ENCODE measurements around the gene ANKH.
"Not testable (repeated sequence)": the region's sequence is repeated elsewhere in the genome, so short reads cannot be mapped to it uniquely, and the experiment has no call there.

Gene ANKH

GRCh38 chr5:14849516-14850294, 21.9 kb downstream of the ANKH start:
- H3K36me3 ChIP-seq (ENCODE audit: insufficient read depth, insufficient read length, low read length): no peaks in the 10 kb centered on the region
- no peak for DNase-seq (ENCODE audit: low read depth, low spot score)

GRCh38 chr5:14848942-14849341, 22.6 kb downstream of the ANKH start:
- not testable (repeated sequence) for H3K4me3 ChIP-seq (ENCODE audit: insufficient read length, low read depth); H3K36me3 ChIP-seq (ENCODE audit: insufficient read depth, insufficient read length, low read length); H3K4me1 ChIP-seq (ENCODE audit: insufficient read depth, insufficient read length); H3K9ac ChIP-seq (ENCODE audit: insufficient read length, low read depth); H3K27me3 ChIP-seq (ENCODE audit: insufficient read depth, insufficient read length); H3K9me3 ChIP-seq (ENCODE audit: insufficient read depth, low read length); DNase-seq (ENCODE audit: low read depth, low spot score)

More at GRCh38 chr5:14849516-14850294, 21.9 kb downstream of the ANKH start:
- no peaks in the 10 kb centered on the region for H3K4me1 ChIP-seq (ENCODE audit: insufficient read depth, insufficient read length)
- H3K4me3 ChIP-seq (ENCODE audit: insufficient read length, low read depth): no peak overlapping the region
- H3K9ac ChIP-seq (ENCODE audit: insufficient read length, low read depth): no peak overlapping the region
- TF ChIP-seq YY1 (IDR thresholded peaks at IDR 0.05; ENCODE audit: insufficient read depth, insufficient read length): no peak
- TF ChIP-seq ZNF274 (IDR thresholded peaks at IDR 0.05; ENCODE audit: low read depth, low read length): no peak
- no peak for TF ChIP-seq SUZ12 (IDR thresholded peaks at IDR 0.05; ENCODE audit: extremely low read depth, insufficient read depth, insufficient read length)
- H3K9me3 ChIP-seq (ENCODE audit: insufficient read depth, low read length): no peaks in the 10 kb centered on the region
- no peaks in the 10 kb centered on the region for H3K27me3 ChIP-seq (ENCODE audit: insufficient read depth, insufficient read length)

GRCh38 chr5:14848385-14848784, 23.2 kb downstream of the ANKH start:
- DNase-seq (ENCODE audit: low read depth, low spot score): no peak
- Histone ChIP-seq H3K9me3 (ENCODE audit: insufficient read depth, low read length) (no peaks in the 10 kb centered on the region), H3K36me3 (ENCODE audit: insufficient read depth, insufficient read length, low read length) (no peaks in the 10 kb centered on the region), H3K27me3 (ENCODE audit: insufficient read depth, insufficient read length) (no peaks in the 10 kb centered on the region), H3K4me1 (ENCODE audit: insufficient read depth, insufficient read length) (no peaks in the 10 kb centered on the region), H3K4me3 (ENCODE audit: insufficient read length, low read depth) (no peak overlapping the region), H3K9ac (ENCODE audit: insufficient read length, low read depth) (no peak overlapping the region)
- no peak for TF ChIP-seq ZNF274 (IDR thresholded peaks at IDR 0.05; ENCODE audit: low read depth, low read length)
- TF ChIP-seq YY1 (IDR thresholded peaks at IDR 0.05; ENCODE audit: insufficient read depth, insufficient read length): no peak
- no peak for TF ChIP-seq SUZ12 (IDR thresholded peaks at IDR 0.05; ENCODE audit: extremely low read depth, insufficient read depth, insufficient read length)

- TF ChIP-seq SUZ12 (IDR thresholded peaks at IDR 0.05; ENCODE audit: extremely low read depth, insufficient read depth, insufficient read length) (no peak), ZNF274 (IDR thresholded peaks at IDR 0.05; ENCODE audit: low read depth, low read length) (no peak), YY1 (IDR thresholded peaks at IDR 0.05; ENCODE audit: insufficient read depth, insufficient read length) (no peak)
- no peaks in the 10 kb centered on the region for H3K9me3 ChIP-seq (ENCODE audit: insufficient read depth, low read length)
- no peaks in the 10 kb centered on the region for H3K27me3 ChIP-seq (ENCODE audit: insufficient read depth, insufficient read length)
- no peak for DNase-seq (ENCODE audit: low read depth, low spot score)
- H3K4me3 ChIP-seq (ENCODE audit: insufficient read length, low read depth): no peak overlapping the region
- H3K4me1 ChIP-seq (ENCODE audit: insufficient read depth, insufficient read length): no peaks in the 10 kb centered on the region
- H3K36me3 ChIP-seq (ENCODE audit: insufficient read depth, insufficient read length, low read length): no peaks in the 10 kb centered on the region
- H3K9ac ChIP-seq (ENCODE audit: insufficient read length, low read depth): no peak overlapping the region
These were observed 24.1 kb downstream of the ANKH start for GRCh38 chr5:14847471-14847870.

- no peak overlapping the region for H3K4me3 ChIP-seq (ENCODE audit: insufficient read length, low read depth)
- no peaks in the 10 kb centered on the region for H3K9me3 ChIP-seq (ENCODE audit: insufficient read depth, low read length)
- DNase-seq (ENCODE audit: low read depth, low spot score): no peak
- no peaks in the 10 kb centered on the region for H3K36me3 ChIP-seq (ENCODE audit: insufficient read depth, insufficient read length, low read length)
- TF ChIP-seq YY1 (IDR thresholded peaks at IDR 0.05; ENCODE audit: insufficient read depth, insufficient read length) (no peak), SUZ12 (IDR thresholded peaks at IDR 0.05; ENCODE audit: extremely low read depth, insufficient read depth, insufficient read length) (no peak), ZNF274 (IDR thresholded peaks at IDR 0.05; ENCODE audit: low read depth, low read length) (no peak)
- H3K27me3 ChIP-seq (ENCODE audit: insufficient read depth, insufficient read length): no peaks in the 10 kb centered on the region
- H3K9ac ChIP-seq (ENCODE audit: insufficient read length, low read depth): no peak overlapping the region
- no peaks in the 10 kb centered on the region for H3K4me1 ChIP-seq (ENCODE audit: insufficient read depth, insufficient read length)
These were observed 29.5 kb downstream of the ANKH start for GRCh38 chr5:14842117-14842516.

DNA sequence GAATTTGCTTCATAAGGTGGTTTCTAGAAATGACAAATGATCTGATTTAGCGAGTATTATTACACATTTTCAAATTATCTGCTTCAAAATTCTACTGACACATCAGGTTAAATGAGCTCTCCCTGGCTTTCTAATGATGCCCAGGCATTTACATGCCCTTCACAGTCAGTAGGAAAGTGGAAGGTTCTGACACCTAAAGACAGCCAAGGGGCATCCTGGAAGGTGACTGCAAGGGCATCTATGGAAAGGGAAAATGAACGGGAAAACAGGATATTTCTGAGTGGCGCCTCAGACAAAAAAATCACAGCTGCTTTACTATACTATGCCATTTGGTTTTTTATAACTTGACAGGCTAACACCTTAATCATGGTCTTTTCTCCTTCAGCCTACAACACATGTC, 31.0 kb downstream of the ANKH start:
- no peak for DNase-seq (ENCODE audit: low read depth, low spot score)
- Histone ChIP-seq H3K9me3 (ENCODE audit: insufficient read depth, low read length) (no peaks in the 10 kb centered on the region), H3K9ac (ENCODE audit: insufficient read length, low read depth) (no peak overlapping the region), H3K4me1 (ENCODE audit: insufficient read depth, insufficient read length) (no peaks in the 10 kb centered on the region), H3K36me3 (ENCODE audit: insufficient read depth, insufficient read length, low read length) (no peaks in the 10 kb centered on the region), H3K4me3 (ENCODE audit: insufficient read length, low read depth) (no peak overlapping the region), H3K27me3 (ENCODE audit: insufficient read depth, insufficient read length) (no peaks in the 10 kb centered on the region)
- TF ChIP-seq ZNF274 (IDR thresholded peaks at IDR 0.05; ENCODE audit: low read depth, low read length): no peak
- no peak for TF ChIP-seq SUZ12 (IDR thresholded peaks at IDR 0.05; ENCODE audit: extremely low read depth, insufficient read depth, insufficient read length)
- no peak for TF ChIP-seq YY1 (IDR thresholded peaks at IDR 0.05; ENCODE audit: insufficient read depth, insufficient read length)

DNA sequence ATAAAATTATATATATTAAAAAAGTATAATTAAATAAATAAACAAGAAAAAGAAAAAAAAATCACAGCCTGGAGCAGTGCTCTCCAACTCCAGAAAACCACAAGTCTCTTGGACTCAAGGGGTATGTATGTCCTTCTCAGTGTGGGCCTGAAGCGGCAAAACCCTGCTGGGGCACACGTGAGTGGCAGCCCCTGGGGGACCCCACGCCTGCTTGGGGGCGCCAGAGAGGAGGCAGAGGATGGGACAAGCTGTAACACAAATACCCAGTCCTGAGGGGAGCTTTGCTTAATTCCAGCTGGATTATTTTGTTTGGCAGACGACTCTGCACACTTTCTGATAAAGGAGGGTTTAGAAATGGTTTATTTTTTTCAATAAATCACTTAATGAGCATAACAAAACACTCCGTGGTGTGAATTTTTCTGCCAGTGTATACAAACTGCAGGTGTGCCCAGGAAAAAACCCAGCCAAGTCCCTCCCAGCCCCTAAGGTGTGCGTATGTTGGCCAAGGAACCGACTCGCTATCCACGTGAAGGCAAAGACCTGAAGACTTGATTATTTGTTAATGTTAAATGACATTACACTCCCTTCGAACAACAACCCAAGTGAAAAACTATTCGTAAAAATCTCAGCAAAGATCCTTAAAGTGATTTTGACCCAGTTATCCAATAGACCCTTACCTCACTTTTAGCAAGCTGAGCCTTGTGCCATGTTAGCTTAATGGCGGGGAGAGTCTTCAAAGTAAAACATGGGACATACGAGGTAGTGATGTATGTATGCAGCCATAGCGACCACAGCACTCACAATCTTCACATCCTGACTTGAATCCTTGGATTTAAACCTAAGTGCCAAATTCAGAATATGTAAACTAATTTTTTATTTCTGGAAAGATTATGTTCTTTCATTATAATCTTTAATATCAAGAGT, 32.9 kb downstream of the ANKH start:
- Histone ChIP-seq H3K4me1 (ENCODE audit: insufficient read depth, insufficient read length) (no peaks in the 10 kb centered on the region), H3K9me3 (ENCODE audit: insufficient read depth, low read length) (no peaks in the 10 kb centered on the region), H3K36me3 (ENCODE audit: insufficient read depth, insufficient read length, low read length) (no peaks in the 10 kb centered on the region), H3K4me3 (ENCODE audit: insufficient read length, low read depth) (no peak overlapping the region), H3K9ac (ENCODE audit: insufficient read length, low read depth) (no peak overlapping the region), H3K27me3 (ENCODE audit: insufficient read depth, insufficient read length) (no peaks in the 10 kb centered on the region)
- DNase-seq (ENCODE audit: low read depth, low spot score): no peak
- no peak for TF ChIP-seq ZNF274 (IDR thresholded peaks at IDR 0.05; ENCODE audit: low read depth, low read length)
- TF ChIP-seq YY1 (IDR thresholded peaks at IDR 0.05; ENCODE audit: insufficient read depth, insufficient read length): no peak
- TF ChIP-seq SUZ12 (IDR thresholded peaks at IDR 0.05; ENCODE audit: extremely low read depth, insufficient read depth, insufficient read length): no peak

DNA sequence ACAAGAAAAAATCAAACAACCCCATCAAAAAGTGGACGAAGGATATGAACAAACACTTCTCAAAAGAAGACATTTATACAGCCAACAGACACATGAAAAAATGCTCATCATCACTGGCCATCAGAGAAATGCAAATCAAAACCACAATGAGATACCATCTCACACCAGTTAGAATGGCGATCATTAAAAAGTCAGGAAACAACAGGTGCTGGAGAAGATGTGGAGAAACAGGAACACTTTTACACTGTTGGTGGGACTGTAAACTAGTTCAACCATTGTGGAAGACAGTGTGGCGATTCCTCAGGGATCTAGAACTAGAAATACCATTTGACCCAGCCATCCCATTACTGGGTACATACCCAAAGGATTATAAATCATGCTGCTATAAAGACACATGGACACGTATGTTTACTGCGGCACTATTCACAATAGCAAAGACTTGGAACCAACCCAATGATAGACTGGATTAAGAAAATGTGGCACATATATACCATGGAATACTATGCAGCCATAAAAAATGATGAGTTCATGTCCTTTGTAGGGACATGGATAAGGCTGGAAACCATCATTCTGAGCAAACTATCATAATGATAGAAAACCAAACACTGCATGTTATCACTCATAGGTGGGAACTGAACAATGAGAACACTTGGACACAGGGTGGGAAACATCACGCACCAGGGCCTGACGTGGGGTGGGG, 34.0 kb downstream of the ANKH start:
- not testable (repeated sequence) for H3K36me3 ChIP-seq (ENCODE audit: insufficient read depth, insufficient read length, low read length); H3K27me3 ChIP-seq (ENCODE audit: insufficient read depth, insufficient read length); H3K9me3 ChIP-seq (ENCODE audit: insufficient read depth, low read length); H3K4me3 ChIP-seq (ENCODE audit: insufficient read length, low read depth); H3K4me1 ChIP-seq (ENCODE audit: insufficient read depth, insufficient read length); H3K9ac ChIP-seq (ENCODE audit: insufficient read length, low read depth); DNase-seq (ENCODE audit: low read depth, low spot score)
